ENCODE results near the gene NOS1AP.

GRCh38 chr1:162369571-162369970, 300.1 kb downstream of the NOS1AP start:
- TF ChIP-seq, protein P1, sequence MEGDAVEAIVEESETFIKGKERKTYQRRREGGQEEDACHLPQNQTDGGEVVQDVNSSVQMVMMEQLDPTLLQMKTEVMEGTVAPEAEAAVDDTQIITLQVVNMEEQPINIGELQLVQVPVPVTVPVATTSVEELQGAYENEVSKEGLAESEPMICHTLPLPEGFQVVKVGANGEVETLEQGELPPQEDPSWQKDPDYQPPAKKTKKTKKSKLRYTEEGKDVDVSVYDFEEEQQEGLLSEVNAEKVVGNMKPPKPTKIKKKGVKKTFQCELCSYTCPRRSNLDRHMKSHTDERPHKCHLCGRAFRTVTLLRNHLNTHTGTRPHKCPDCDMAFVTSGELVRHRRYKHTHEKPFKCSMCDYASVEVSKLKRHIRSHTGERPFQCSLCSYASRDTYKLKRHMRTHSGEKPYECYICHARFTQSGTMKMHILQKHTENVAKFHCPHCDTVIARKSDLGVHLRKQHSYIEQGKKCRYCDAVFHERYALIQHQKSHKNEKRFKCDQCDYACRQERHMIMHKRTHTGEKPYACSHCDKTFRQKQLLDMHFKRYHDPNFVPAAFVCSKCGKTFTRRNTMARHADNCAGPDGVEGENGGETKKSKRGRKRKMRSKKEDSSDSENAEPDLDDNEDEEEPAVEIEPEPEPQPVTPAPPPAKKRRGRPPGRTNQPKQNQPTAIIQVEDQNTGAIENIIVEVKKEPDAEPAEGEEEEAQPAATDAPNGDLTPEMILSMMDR (IDR thresholded peaks at IDR 0.05), result no peak
- TF ChIP-seq EP300 (IDR thresholded peaks at IDR 0.05), result no peak

All from esophagus muscularis mucosa (tissue), 3 donors.